ENCODE data around the gene GTF2A1L. TPM values are rescaled to one million over a fixed set of nuclear protein-coding genes. Genes with fewer than 3 reads are reported as not detected.

Gene GTF2A1L
- total and polyA plus RNA-seq, 2 experiments from 2014 or later = 0.65 to 0.94 TPM

- Histone ChIP-seq H3K27ac (ENCODE audit: low read depth) (no peak overlapping the region), H3K9me2 (ENCODE audit: insufficient read depth) (no peaks in the 10 kb centered on the region), H3K4me1 (ENCODE audit: insufficient read depth) (peaks cover 16% of the 10 kb centered on the region; the same call in 1 of the 2 replicates), H3K79me2 (replicated peaks; ENCODE audit: insufficient read depth) (no peaks in the 10 kb centered on the region), H3K36me3 (ENCODE audit: insufficient read depth) (no peaks in the 10 kb centered on the region), H4K20me1 (replicated peaks; ENCODE audit: insufficient read depth) (no peaks in the 10 kb centered on the region), H3K4me2 (no peak overlapping the region), H3K4me3 (no peak overlapping the region), H3F3A (replicated peaks; ENCODE audit: low read depth) (no peaks in the 10 kb centered on the region), H3K27me3 (ENCODE audit: insufficient read depth) (no peaks in the 10 kb centered on the region), H2AFZ (no peak overlapping the region)
- Mint-ChIP-seq H3K4me3 (no peak overlapping the region), H3K9me3 (no peaks in the 10 kb centered on the region), H3K27me3 (ENCODE audit: insufficient read depth, low read depth, poor library complexity) (peaks cover 2% of the 10 kb centered on the region), H3K36me3 (ENCODE audit: low read depth) (no peaks in the 10 kb centered on the region), H3K27ac (no peak overlapping the region), H3K4me1 (peaks cover 21% of the 10 kb centered on the region)
- ATAC-seq (no peak), DNase-seq (ENCODE audit: low spot score) (no peak)
- TF ChIP-seq REST (IDR thresholded peaks at IDR 0.05; ENCODE audit: unreplicated experiment) = no peak
- no peak for TF ChIP-seq ETS1 (IDR thresholded peaks at IDR 0.05)
- TF ChIP-seq EZH2phosphoT487 (IDR thresholded peaks at IDR 0.05; ENCODE audit: unreplicated experiment) = no peak
- TF ChIP-seq ZNF114 (CRISPR knock-in tag; IDR thresholded peaks at IDR 0.05) = no peak
These were observed 109.9 kb downstream of the GTF2A1L start for GRCh38 chr2:48727560-48727959.

GRCh38 chr2:48728295-48728694, 110.6 kb downstream of the GTF2A1L start:
- Mint-ChIP-seq H3K27me3 (ENCODE audit: insufficient read depth, low read depth, poor library complexity) (no peaks in the 10 kb centered on the region), H3K4me1 (peaks cover 26% of the 10 kb centered on the region), H3K9me3 (no peaks in the 10 kb centered on the region), H3K36me3 (ENCODE audit: low read depth) (no peaks in the 10 kb centered on the region), H3K27ac (no peak overlapping the region), H3K4me3 (no peak overlapping the region)
- Histone ChIP-seq H4K20me1 (replicated peaks; ENCODE audit: insufficient read depth) (no peaks in the 10 kb centered on the region), H3F3A (replicated peaks; ENCODE audit: low read depth) (no peaks in the 10 kb centered on the region), H3K4me1 (ENCODE audit: insufficient read depth) (peaks cover 20% of the 10 kb centered on the region), H3K27ac (ENCODE audit: low read depth) (no peak overlapping the region), H3K79me2 (replicated peaks; ENCODE audit: insufficient read depth) (no peaks in the 10 kb centered on the region), H3K4me2 (no peak overlapping the region), H3K27me3 (ENCODE audit: insufficient read depth) (no peaks in the 10 kb centered on the region), H2AFZ (no peak overlapping the region), H3K4me3 (no peak overlapping the region), H3K9me2 (ENCODE audit: insufficient read depth) (no peaks in the 10 kb centered on the region), H3K36me3 (ENCODE audit: insufficient read depth) (no peaks in the 10 kb centered on the region)
- DNase-seq (ENCODE audit: low spot score) = no peak
- ATAC-seq = no peak
- no peak for TF ChIP-seq EZH2 (IDR thresholded peaks at IDR 0.05; ENCODE audit: low read depth, unreplicated experiment)
- no peak for TF ChIP-seq CREB1 (CRISPR knock-in tag; IDR thresholded peaks at IDR 0.05; ENCODE audit: low read depth)
- TF ChIP-seq REST (IDR thresholded peaks at IDR 0.05; ENCODE audit: unreplicated experiment) = no peak
- TF ChIP-seq ETS1 (IDR thresholded peaks at IDR 0.05) = no peak
- TF ChIP-seq STAT1 (IDR thresholded peaks at IDR 0.05; ENCODE audit: unreplicated experiment) = no peak
- TF ChIP-seq JUNB (IDR thresholded peaks at IDR 0.05; ENCODE audit: unreplicated experiment) = no peak
- TF ChIP-seq POLR2AphosphoS5 (IDR thresholded peaks at IDR 0.05; ENCODE audit: low read depth) = no peak
- TF ChIP-seq CTCF (conservative IDR thresholded peaks at IDR 0.05; ENCODE audit: low read depth in 2 of 2) = no peak
- TF ChIP-seq ZNF331 (CRISPR knock-in tag; IDR thresholded peaks at IDR 0.05; ENCODE audit: low read depth) = no peak
- TF ChIP-seq ZNF114 (CRISPR knock-in tag; IDR thresholded peaks at IDR 0.05) = no peak
